DND-41 (cell line): Measurements from ENCODE around the gene MED8.
"Not testable (repeated sequence)": the region's sequence is repeated elsewhere in the genome, so short reads cannot be mapped to it uniquely, and the experiment has no call there.

Experiments used
- CTCF ChIP-seq: IDR thresholded peaks from 2 replicates; pipeline ENCODE4 v1.5.1; 2012; ENCODE audit warnings: borderline replicate concordance, low read length, moderate library complexity, mild to moderate bottlenecking; ENCODE audit not compliant: poor library complexity, severe bottlenecking; ENCODE audit errors: extremely low read depth
- EZH2 ChIP-seq: IDR thresholded peaks from 3 replicates; pipeline ENCODE4 v1.6.1; 2012; ENCODE audit warnings: borderline replicate concordance, low read depth, mild to moderate bottlenecking, moderate library complexity, low read length, inconsistent platforms; ENCODE audit not compliant: severe bottlenecking

- not testable (repeated sequence) for TF ChIP-seq CTCF, EZH2
Measured at GRCh38 chr1:43400441-43400840, 10.8 kb upstream of the MED8 start.
